HEK293 (cell line): ENCODE data around the gene RNF149.

ENCODE experiments used
- CTCF ChIA-PET: fragments of 350-600 bp; formaldehyde crosslinking; extraction: SDS; loops from one replicate; lab custom pipeline; 2021; ENCODE audit warnings: antibody characterized with exemption; lab: Yijun Ruan, JAX
- POLR2A ChIA-PET: fragments of 300-600 bp; formaldehyde crosslinking; extraction: SDS; loops from one replicate; lab custom pipeline; 2020; ENCODE audit warnings: antibody characterized with exemption, inconsistent platforms; lab: Yijun Ruan, JAX
- H3K27ac ChIP-seq: fragments of 200-500 bp; sonication (Bioruptor generic); 2 replicates; pipeline ENCODE4 v1.5.1; 2014; ENCODE audit warnings: low read depth, low read length, control low read depth, inconsistent platforms; ENCODE audit errors: extremely low read depth
- H3K36me3 ChIP-seq, 2 experiments: fragments of 200-500 bp in 1 of 2; sonication (Bioruptor generic) in 1 of 2; 1 replicate in 1 of 2; 2 replicates in 1 of 2; pipeline ENCODE4 v1.5.1; 2014 to 2017; ENCODE audit warnings: inconsistent platforms in 2 of 2, low read length in 2 of 2; ENCODE audit not compliant: control insufficient read depth in 2 of 2, insufficient read depth in 1 of 2
- H3K4me1 ChIP-seq: fragments of 200-500 bp; sonication (Bioruptor generic); 2 replicates; pipeline ENCODE4 v1.5.1; 2014; ENCODE audit warnings: mild to moderate bottlenecking, low read length, inconsistent platforms; ENCODE audit not compliant: control insufficient read depth, insufficient read depth
- H3K4me3 ChIP-seq: 2 replicates; pipeline ENCODE4 v1.5.1; 2011; ENCODE audit warnings: low read depth, mild to moderate bottlenecking, control low read depth, low read length, moderate library complexity
- H3K9me3 ChIP-seq: fragments of 200-500 bp; sonication (Bioruptor generic); 2 replicates; pipeline ENCODE4 v1.5.1; 2014; ENCODE audit warnings: low read depth, low read length, inconsistent platforms; ENCODE audit not compliant: control insufficient read depth, insufficient read depth
- CTCF ChIP-seq: fragments of 450-650 bp; formaldehyde crosslinking; IDR thresholded peaks from 2 replicates; pipeline ENCODE4 v1.5.1; 2016; ENCODE audit warnings: missing biosample characterization, missing genetic modification characterization
- MYNN ChIP-seq: fragments of 450-650 bp; formaldehyde crosslinking; IDR thresholded peaks from 2 replicates; pipeline ENCODE4 v1.5.1; 2016; ENCODE audit warnings: missing biosample characterization, missing genetic modification characterization, borderline replicate concordance
- OVOL3 ChIP-seq: fragments of 450-650 bp; formaldehyde crosslinking; IDR thresholded peaks from 2 replicates; pipeline ENCODE4 v1.5.1; 2016; ENCODE audit warnings: missing biosample characterization, missing genetic modification characterization
- SCRT1 ChIP-seq: fragments of 450-650 bp; formaldehyde crosslinking; IDR thresholded peaks from 2 replicates; pipeline ENCODE4 v1.5.1; 2016; ENCODE audit warnings: missing biosample characterization, missing genetic modification characterization, borderline replicate concordance
- SP7 ChIP-seq: fragments of 450-650 bp; formaldehyde crosslinking; IDR thresholded peaks from 2 replicates; pipeline ENCODE4 v1.5.1; 2016; ENCODE audit warnings: missing biosample characterization, missing genetic modification characterization
- ZFP3 ChIP-seq: fragments of 450-650 bp; formaldehyde crosslinking; IDR thresholded peaks from 2 replicates; pipeline ENCODE4 v1.5.1; 2016; ENCODE audit warnings: low read depth, missing biosample characterization, missing genetic modification characterization
- ZIC2 ChIP-seq: fragments of 450-650 bp; formaldehyde crosslinking; IDR thresholded peaks from 2 replicates; pipeline ENCODE4 v1.5.1; 2016; ENCODE audit warnings: missing biosample characterization, missing genetic modification characterization
- ZNF10 ChIP-seq: fragments of 450-650 bp; formaldehyde crosslinking; IDR thresholded peaks from 2 replicates; pipeline ENCODE4 v1.5.1; 2017; ENCODE audit warnings: missing biosample characterization, missing genetic modification characterization
- ZNF133 ChIP-seq: fragments of 450-650 bp; formaldehyde crosslinking; IDR thresholded peaks from 2 replicates; pipeline ENCODE4 v1.5.1; 2016; ENCODE audit warnings: missing biosample characterization, missing genetic modification characterization
- ZNF138 ChIP-seq: fragments of 450-650 bp; formaldehyde crosslinking; IDR thresholded peaks from 2 replicates; pipeline ENCODE4 v1.5.1; 2016; ENCODE audit warnings: missing biosample characterization, missing genetic modification characterization, borderline replicate concordance
- ZNF169 ChIP-seq: fragments of 450-650 bp; formaldehyde crosslinking; IDR thresholded peaks from 2 replicates; pipeline ENCODE4 v1.5.1; 2016; ENCODE audit warnings: missing biosample characterization, missing genetic modification characterization
- ZNF174 ChIP-seq: fragments of 450-650 bp; formaldehyde crosslinking; IDR thresholded peaks from 2 replicates; pipeline ENCODE4 v1.5.0; 2017; ENCODE audit warnings: missing biosample characterization, mild to moderate bottlenecking, missing genetic modification characterization
- ZNF223 ChIP-seq: fragments of 450-650 bp; formaldehyde crosslinking; IDR thresholded peaks from 2 replicates; pipeline ENCODE4 v1.5.1; 2016; ENCODE audit warnings: missing biosample characterization, missing genetic modification characterization
- ZNF302 ChIP-seq: fragments of 450-650 bp; formaldehyde crosslinking; IDR thresholded peaks from 2 replicates; pipeline ENCODE4 v1.5.1; 2016; ENCODE audit warnings: missing biosample characterization, missing genetic modification characterization, low read depth
- ZNF37A ChIP-seq: fragments of 450-650 bp; IDR thresholded peaks from 2 replicates; pipeline ENCODE4 v1.5.1; 2018; ENCODE audit warnings: missing biosample characterization, missing genetic modification characterization
- ZNF530 ChIP-seq: fragments of 450-650 bp; formaldehyde crosslinking; IDR thresholded peaks from 2 replicates; pipeline ENCODE4 v1.5.1; 2016; ENCODE audit warnings: low read depth, missing biosample characterization, missing genetic modification characterization
- ZNF549 ChIP-seq: fragments of 450-650 bp; IDR thresholded peaks from 2 replicates; pipeline ENCODE4 v1.5.1; 2018; ENCODE audit warnings: missing biosample characterization, missing genetic modification characterization, mild to moderate bottlenecking, inconsistent platforms, moderate library complexity
- ZNF610 ChIP-seq: fragments of 450-650 bp; formaldehyde crosslinking; IDR thresholded peaks from 2 replicates; pipeline ENCODE4 v1.5.1; 2016; ENCODE audit warnings: missing biosample characterization, missing genetic modification characterization, borderline replicate concordance
- ZNF623 ChIP-seq: fragments of 450-650 bp; formaldehyde crosslinking; IDR thresholded peaks from 2 replicates; pipeline ENCODE4 v1.5.1; 2016; ENCODE audit warnings: missing biosample characterization, missing genetic modification characterization
- ZNF670 ChIP-seq: fragments of 450-650 bp; formaldehyde crosslinking; IDR thresholded peaks from 2 replicates; pipeline ENCODE4 v1.5.1; 2016; ENCODE audit warnings: missing biosample characterization, missing genetic modification characterization, low read depth
- ZNF701 ChIP-seq: fragments of 450-650 bp; formaldehyde crosslinking; IDR thresholded peaks from 2 replicates; pipeline ENCODE4 v1.5.1; 2016; ENCODE audit warnings: missing biosample characterization, missing genetic modification characterization
- ZNF837 ChIP-seq: fragments of 450-650 bp; formaldehyde crosslinking; IDR thresholded peaks from 2 replicates; pipeline ENCODE4 v1.5.1; 2016; ENCODE audit warnings: missing biosample characterization, missing genetic modification characterization
- TF ChIP-seq, protein P1 (sequence below): fragments of 450-650 bp; formaldehyde crosslinking; IDR thresholded peaks from 2 replicates; pipeline ENCODE4 v1.5.1; 2016; ENCODE audit warnings: missing biosample characterization, missing genetic modification characterization

Gene RNF149

GRCh38 chr2:101337877-101338276 is 29.4 kb upstream of the RNF149 start (continued):
- TF ChIP-seq ZNF610 (tag by site-specific recombination) = no peak
- TF ChIP-seq ZNF133 (tag by site-specific recombination) = no peak
- no peak for TF ChIP-seq ZNF549 (tag by site-specific recombination)
- TF ChIP-seq ZNF670 (tag by site-specific recombination) = no peak
- no peak for TF ChIP-seq ZIC2 (tag by site-specific recombination)
- no peak for TF ChIP-seq ZNF223
- TF ChIP-seq ZNF10 (tag by site-specific recombination) = no peak
- no peak for TF ChIP-seq ZNF623 (tag by site-specific recombination)
- no peak for TF ChIP-seq CTCF
- no peak for TF ChIP-seq ZNF701 (tag by site-specific recombination)
- TF ChIP-seq ZNF837 (tag by site-specific recombination) = no peak

- Histone ChIP-seq H3K36me3 (no peaks in the 10 kb centered on the region), H3K4me1 (no peaks in the 10 kb centered on the region), H3K9me3 (no peaks in the 10 kb centered on the region), H3K4me3 (no peak overlapping the region), H3K27ac (no peak overlapping the region)
- TF ChIP-seq ZNF302 (tag by site-specific recombination) (no peak), ZNF169 (tag by site-specific recombination) (no peak), ZNF138 (tag by site-specific recombination) (no peak), ZNF37A (tag by site-specific recombination) (no peak), OVOL3 (no peak), ZNF530 (tag by site-specific recombination) (no peak), SCRT1 (tag by site-specific recombination) (no peak), ZFP3 (tag by site-specific recombination) (no peak), ZNF174 (tag by site-specific recombination) (no peak), ZNF133 (tag by site-specific recombination) (no peak), SP7 (tag by site-specific recombination) (no peak), MYNN (no peak)
- TF ChIP-seq, protein P1, sequence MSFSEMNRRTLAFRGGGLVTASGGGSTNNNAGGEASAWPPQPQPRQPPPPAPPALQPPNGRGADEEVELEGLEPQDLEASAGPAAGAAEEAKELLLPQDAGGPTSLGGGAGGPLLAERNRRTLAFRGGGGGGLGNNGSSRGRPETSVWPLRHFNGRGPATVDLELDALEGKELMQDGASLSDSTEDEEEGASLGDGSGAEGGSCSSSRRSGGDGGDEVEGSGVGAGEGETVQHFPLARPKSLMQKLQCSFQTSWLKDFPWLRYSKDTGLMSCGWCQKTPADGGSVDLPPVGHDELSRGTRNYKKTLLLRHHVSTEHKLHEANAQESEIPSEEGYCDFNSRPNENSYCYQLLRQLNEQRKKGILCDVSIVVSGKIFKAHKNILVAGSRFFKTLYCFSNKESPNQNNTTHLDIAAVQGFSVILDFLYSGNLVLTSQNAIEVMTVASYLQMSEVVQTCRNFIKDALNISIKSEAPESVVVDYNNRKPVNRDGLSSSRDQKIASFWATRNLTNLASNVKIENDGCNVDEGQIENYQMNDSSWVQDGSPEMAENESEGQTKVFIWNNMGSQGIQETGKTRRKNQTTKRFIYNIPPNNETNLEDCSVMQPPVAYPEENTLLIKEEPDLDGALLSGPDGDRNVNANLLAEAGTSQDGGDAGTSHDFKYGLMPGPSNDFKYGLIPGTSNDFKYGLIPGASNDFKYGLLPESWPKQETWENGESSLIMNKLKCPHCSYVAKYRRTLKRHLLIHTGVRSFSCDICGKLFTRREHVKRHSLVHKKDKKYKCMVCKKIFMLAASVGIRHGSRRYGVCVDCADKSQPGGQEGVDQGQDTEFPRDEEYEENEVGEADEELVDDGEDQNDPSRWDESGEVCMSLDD (tag by site-specific recombination) = no peak
- POLR2A ChIA-PET = no interaction called here
- CTCF ChIA-PET = interaction anchor here (0.6 to 4.3 kb wide), 3 partner anchors 9 to 516 kb away, joined by 3 to 32 read pairs (median 5); no protein-coding TSS in a partner anchor
These were observed 24.6 kb upstream of the RNF149 start for GRCh38 chr2:101332885-101333766.
